Hypothalamus (tissue), 51 donors: Measurements from ENCODE around the gene HERC5.

ENCODE experiments used
- DNase-seq, 51 donors: peaks; one replicate each; lab custom pipeline; 2025; lab: John Stamatoyannopoulos, UW

The HERC5 gene

DNA sequence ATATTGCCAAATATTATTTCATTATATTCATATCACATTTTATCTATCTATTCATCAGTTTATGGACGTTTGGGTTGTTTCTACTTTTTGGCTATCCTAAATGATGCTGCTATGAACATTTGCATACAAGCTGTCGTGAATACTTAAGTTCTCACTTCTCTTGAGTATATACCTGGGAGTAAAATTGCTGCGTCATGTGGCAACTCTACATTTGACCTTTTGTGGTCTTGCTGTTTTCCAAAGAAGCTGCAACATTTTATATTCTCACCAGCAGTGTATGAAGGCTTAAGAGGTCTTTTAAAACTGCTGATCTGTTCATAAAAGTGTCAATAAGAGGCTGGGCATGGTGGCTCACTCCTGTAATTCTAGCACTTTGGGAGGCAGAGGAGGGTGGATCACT is 60.9 kb downstream of the HERC5 start:
- no peak for DNase-seq

DNA sequence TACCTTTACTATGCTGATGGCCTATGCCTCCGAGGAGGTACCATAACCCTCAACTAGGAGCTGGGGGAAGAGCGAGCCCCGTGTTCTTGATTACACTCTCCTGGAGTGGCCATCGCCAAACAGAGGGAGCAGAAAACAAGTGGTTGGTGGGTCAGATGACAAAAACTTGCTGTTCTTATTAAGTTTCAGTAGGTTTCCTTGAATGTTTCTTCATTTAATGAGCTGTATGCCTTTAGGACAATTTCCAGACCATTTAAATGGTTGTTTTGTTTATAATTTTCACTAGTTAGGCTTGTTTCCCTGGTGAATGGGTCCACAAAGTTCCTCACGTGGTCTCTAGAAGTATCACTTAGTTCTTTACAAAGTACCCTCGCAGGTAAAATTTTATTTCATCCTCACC is 62.0 kb downstream of the HERC5 start:
- no peak for DNase-seq

DNA sequence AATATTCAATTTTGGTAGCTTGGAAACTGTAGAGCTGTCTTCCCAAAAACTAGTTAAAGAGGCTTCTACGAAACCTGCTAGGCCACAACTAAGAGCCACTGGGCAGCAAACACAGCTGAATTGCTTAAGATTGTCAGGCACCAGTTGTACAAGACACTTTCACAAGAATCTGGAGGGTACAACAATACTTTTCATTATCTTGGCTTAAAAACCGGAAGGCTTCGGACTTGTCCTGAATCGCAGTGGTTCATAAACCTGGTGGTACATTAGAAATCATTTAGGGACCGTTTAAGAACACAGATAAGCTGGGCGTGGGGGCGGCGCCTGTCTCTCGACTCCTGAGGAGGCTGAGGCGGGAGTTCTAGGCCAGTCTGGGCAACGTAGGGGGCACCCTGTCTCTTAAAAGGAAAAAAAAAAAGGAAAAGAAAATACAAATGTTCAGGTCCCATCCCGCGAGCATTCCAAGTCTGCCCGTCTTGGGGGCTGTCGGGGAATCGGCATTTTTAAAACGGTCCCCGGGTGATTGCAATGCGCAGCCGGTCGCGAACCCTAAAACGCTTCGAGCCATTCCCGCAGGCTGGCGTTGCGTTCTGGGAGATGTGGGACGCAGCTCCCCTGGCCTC is 65.9 kb downstream of the HERC5 start:
- DNase-seq = peak in 10 of 51 donors; percentile 8 to 54 (median 30)

DNA sequence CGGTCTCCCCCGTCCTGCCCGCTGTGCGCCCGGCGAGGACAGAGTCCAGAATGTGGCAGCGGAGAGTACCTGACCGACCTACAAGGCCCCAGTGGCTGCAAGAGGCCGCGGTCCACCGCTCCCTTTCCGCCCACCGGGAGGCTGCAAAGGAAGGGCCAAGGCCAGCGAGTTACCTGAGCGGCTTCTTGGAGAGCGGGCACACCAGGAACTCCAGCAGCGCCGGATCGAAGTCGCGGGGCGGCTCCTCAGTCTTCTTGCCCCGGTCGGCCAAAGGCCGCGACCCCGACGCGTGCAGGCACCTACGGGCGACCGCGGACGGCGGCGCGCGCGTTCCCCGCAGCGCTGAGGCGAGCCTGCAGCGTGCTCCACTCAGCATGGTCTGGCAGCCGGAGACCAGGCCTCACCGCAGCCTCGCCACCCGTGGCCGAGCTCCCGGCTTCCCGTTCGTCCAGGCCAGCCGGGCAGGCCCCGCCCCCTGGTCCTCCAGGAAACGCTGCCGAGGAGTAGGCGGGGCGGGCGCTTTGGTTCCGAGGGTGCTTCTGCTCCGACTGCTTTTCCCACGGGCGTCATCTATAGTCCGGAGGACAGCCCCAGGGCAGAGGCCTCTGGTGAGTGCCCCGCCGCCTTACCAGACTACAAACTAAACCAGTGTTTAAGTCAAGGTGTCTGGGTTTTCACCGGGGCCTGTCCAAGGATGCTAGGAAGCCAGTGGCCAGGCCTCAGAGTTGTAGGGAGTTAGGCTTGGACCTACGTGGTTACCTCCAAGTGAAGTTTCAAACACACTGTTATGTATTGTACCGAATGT is 66.6 kb downstream of the HERC5 start, which contains the start of gene PYURF:
PYURF (minus strand) TSS at position 452 of the 805 bp plus-strand sequence; CDS start at position 376, 76 bp downstream.
- peak; percentile 41 to 96 (median 89) for DNase-seq

DNA sequence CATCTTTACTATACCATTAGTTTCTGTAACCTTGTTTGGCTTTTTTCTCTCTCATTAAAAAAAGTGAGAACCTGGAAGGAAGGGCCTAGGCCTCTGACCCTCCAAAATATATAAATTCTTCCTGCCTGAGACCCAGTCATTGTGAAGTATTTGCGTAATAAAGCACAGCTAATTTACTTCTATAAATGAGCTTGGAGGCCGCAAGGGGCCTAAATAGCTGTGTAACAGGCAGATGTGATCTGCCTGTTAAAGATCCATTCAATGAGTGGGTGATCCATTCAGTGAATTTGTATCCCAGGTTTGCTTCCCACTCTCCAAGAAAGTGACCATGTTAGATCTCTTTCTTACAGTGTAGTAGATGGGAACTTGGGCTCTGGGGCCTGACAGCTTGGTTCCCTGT is 67.3 kb downstream of the HERC5 start:
- DNase-seq = peak in 2 of 51 donors; percentile 3 to 61

DNA sequence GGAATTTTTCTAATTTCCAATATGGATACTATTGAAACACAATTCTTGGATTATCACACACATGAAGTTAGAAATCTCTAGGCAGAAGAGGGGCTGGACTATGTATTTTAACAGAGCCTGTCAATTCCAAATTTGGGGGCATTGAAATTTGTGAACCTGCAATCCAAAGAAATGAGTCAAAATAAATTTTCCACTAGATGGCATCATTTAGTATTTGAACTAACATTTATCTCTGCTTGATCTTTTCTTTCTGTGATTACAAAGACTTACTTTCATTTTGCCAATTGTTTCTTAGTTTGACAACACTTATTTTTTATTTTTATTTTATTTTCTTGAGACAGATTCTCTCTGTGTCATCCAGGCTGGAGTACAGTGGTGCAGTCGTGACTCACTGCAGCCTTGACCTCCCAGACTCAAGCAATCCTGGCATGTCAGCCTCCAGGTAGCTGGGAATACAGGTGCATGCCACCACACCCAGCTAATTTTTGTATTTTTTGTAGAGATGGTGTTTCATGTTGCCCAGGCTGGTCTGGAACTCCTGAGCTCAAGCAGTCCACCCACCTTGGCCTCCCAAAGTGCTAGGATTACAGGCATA is 69.4 kb downstream of the HERC5 start:
- DNase-seq = peak in 1 of 51 donors; percentile 19

DNA sequence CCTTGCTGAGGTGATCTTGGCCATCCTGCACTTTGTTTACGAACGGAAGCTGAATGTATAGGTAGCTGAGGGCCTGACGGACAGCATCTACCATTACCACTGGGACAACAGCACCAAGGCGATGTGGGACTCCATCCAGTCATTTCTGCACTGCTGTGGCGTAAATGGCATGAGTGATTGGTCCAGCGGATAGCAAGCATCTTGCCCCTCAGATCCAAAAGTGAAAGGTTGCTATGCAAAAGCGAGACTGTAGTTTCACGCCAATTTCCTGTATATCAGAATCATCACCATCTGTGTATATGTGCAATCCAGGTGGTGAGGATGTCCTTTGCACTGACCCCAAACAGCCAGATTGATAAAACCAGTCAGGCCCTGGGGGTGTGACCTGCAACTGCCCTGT is 70.9 kb downstream of the HERC5 start:
- no peak for DNase-seq

DNA sequence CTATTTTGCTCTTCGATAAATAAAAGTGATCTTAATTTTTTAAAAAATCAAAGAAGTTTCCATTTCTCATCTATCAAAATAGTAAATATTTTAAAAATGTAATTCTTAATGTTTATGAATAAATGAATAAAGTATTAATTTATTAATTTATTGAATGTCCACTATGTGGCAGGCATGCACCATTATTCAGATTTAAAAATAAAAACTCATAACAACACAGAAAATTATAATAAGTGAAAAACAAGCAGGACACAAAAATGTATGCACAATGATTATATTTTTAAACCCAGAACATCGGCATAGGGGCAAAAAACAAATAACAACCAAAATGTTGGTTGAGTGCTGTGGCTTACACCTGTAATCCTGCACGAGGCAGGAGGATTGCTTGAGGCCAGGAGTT is 71.9 kb downstream of the HERC5 start:
- DNase-seq = no peak

DNA sequence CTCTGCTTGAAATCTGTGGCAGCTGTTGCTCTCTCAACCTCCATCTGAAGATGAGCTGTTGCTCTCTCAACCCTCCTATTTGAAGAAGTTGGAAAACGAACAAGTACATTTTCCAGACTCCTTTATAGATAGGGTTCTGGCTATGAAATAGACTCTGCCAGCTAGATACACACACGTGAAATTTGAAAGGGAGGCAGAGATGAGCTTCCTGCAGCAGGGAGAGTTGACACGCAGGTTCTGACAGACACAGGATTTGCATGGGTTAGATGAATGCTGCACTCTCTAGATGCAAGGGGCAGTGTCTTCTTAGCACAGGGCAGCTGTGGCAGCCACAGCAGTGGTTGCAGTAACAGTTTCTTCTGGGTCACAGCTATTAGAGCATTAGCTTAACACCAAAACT is 74.6 kb downstream of the HERC5 start:
- DNase-seq = no peak

DNA sequence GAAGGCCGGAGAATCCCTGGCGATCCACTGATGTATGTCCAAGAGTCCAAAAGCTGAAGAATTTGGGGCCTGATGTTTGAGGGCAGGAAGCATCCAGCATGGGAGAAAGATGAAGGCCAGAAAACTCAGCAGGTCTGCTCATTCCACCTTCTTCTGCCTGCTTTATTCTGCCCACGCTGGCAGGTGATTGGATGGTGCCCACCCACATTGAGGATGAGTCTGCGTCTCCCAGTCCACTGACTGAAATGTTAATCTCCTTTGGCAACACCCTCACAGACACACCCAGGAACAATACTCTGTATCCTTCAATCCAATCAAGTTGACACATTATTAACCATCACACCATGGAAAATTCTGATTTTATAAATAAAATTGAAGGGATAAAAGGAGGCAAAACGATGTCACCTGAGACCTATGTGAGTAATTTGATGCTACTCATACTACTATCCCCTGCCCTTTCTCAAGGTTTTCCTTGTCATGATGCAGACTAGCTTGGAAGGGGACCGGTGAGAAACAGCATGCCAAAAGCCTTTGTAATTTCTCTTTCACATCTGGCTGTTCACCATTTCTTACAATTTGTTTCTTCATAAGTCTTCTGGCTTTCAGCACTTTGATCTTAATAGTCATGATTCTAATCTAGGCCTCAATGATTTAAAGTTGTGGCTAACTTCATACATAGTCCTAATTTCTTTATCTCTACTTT is 76.3 kb downstream of the HERC5 start:
- DNase-seq = no peak

DNA sequence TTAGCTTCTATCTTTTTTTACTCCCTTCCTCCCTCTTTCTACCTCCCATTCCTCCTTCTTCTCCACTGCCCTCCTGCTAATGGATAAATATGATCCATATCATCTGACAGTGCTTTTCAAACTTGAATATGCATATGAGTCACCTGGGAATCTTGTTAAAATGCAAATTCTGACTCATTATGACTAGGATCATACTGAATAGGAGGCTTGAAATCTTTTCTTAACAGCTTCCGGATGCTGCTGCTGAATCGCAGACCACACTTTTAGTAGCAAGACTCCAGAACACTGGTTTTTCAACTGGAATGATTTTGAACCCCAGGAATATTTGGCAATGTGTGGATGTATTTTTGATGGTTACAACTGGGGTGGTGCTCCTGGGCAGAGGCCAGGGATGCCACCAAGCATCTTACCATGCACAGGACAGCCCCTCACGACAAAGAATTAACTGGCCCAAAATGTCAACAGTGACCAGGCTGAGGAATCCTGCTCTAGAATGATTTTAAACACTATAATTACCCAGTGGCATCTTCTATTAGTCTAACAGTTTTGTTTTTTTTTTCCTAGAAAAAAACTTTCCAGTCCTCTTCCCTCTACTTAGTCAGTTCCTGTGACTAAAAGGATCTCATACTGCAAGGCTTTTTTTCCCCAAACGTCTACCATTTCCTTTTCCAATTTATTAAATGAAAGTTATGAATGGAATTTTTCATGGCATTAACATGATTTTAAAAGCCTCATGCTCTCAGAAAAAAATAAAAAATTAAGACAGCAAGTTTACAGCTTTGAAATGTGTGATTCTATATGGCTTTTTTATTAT is 77.2 kb downstream of the HERC5 start:
- no peak for DNase-seq

DNA sequence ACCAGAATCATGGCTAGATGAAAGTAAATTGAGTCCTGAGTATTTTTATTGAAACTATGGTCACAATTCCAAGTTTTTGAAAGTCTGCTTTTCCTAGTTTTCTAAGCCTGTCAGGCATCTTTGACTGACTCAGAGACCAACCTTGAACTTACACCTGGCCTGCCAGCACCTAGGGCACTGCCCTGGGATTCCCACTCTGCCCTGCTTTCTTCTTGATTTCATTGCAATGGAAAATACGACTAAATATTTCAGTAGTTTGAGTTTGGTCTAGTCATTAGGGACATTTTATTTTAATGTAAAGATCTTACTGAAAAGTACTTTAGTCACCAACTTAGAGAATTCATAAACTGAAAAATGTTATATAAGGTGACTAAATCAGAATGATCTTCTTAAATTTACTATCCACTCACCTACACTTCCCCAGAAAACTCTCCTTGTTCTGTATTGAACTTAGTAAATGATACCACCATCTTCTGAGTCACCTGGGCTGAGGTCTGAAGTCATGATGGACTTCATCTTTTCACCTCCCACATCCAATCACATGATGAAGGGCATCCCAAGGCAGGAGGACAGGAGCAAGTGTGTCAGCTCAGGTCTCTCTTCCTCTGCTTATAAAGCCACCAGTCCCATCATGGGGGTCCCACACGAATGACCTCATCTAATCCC is 78.3 kb downstream of the HERC5 start:
- no peak for DNase-seq

DNA sequence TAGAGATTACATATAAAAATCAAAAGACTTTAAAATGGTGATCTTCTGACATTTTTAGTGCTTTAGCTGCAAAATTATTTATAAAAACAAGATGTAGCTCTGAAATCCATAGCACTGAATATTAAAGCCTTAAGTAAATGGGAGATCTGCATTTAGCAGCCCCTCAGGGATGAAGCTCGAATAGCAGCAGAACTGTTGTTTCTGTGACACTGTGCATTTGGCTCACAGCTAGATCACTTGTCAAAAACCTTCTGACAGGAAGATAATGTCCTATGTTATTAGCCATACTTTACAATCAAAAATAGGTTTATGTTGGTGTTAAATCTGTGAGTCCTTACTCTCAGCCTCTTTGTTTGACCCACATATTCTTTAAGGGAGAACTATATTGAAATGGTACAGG is 80.8 kb downstream of the HERC5 start:
- no peak for DNase-seq

DNA sequence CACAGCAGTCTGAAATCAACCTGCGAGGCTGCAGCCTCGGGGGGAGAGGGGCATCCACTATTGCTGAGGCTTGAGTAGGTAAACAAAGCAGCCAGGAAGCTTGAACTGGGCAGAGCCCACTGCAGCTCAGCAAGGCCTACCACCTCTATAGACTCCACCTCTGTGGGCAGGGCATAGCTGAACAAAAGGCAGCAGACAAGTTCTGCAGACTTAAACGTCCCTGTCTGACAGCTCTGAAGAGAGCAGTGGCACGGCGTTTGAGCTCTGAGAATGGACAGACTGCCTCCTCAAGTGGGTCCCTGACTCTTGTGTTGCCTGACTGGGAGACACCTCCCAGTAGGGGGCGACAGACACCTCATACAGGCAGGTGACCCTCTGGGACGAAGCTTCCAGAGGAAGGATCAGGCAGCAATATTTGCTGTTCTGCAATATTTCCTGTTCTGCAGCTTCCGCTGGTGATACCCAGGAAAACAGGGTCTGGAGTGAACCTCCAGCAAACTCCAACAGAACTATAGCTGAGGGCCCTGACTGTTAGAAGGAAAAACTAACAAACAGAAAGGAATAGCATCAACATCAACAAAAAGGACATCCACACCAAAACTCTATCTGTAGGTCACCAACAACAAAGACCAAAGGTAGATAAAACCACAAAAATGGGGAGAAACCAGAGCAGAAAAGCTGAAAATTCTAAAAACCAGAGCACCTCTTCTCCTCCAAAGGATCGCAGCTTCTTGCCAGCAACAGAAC is 82.6 kb downstream of the HERC5 start:
- peak in 22 of 51 donors; percentile 2 to 65 (median 28) for DNase-seq

DNA sequence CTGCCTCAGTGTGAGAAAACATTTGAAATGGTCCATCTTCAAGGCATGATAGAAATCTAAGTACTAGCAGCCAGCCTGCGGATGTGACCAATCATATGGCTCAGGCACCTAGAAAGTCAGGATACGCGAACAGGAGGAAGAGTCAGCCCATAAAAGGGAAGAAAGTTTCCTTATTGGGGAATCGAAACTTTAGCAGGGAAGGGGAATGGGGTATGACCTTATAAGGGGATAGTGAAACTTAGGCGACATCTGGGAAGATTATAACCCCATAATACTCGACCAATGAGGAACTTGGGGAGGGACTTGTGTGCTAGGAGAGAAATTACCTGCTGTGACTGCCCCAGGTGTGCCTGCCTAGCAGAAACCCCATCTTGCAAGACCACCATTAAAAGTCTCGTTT is 92.9 kb downstream of the HERC5 start:
- DNase-seq = no peak
